HepG2 (cell line): ENCODE results near the gene NUDT2. TPM values are rescaled to one million over a fixed set of nuclear protein-coding genes. Genes with fewer than 3 reads are reported as not detected.

Experiments
- AHR ChIP-seq: IDR thresholded peaks from 2 replicates; pipeline ENCODE4 v1.6.1; 2018; ENCODE audit warnings: missing genetic modification reagents, missing compliant biosample characterization
- DR1 ChIP-seq: sonication (generic); formaldehyde crosslinking; IDR thresholded peaks from 2 replicates; pipeline ENCODE4 v1.8.0; 2021; ENCODE audit warnings: mild to moderate bottlenecking, missing genetic modification reagents, inconsistent platforms
- ELF4 ChIP-seq: sonication (generic); formaldehyde crosslinking; IDR thresholded peaks from 2 replicates; pipeline ENCODE4 v1.5.0; 2020; ENCODE audit warnings: missing genetic modification reagents, mild to moderate bottlenecking, moderate library complexity, borderline replicate concordance
- ETV5 ChIP-seq: IDR thresholded peaks from 2 replicates; pipeline ENCODE4 v1.6.1; 2018; ENCODE audit warnings: missing biosample characterization, missing genetic modification reagents, inconsistent platforms, borderline replicate concordance
- GPBP1L1 ChIP-seq: sonication (generic); formaldehyde crosslinking; IDR thresholded peaks from 2 replicates; pipeline ENCODE4 v1.5.0; 2020; ENCODE audit warnings: mild to moderate bottlenecking, missing genetic modification reagents
- MXD3 ChIP-seq: IDR thresholded peaks from 2 replicates; pipeline ENCODE4 v1.6.1; 2016; ENCODE audit warnings: mild to moderate bottlenecking, missing biosample characterization, missing genetic modification reagents
- NFE2L1 ChIP-seq: sonication (generic); formaldehyde crosslinking; IDR thresholded peaks from 2 replicates; pipeline ENCODE4 v1.4.0; 2020; ENCODE audit warnings: missing genetic modification reagents, mild to moderate bottlenecking, borderline replicate concordance
- NFE2L2 ChIP-seq: fragments of 150-350 bp; IDR thresholded peaks from 2 replicates; pipeline ENCODE4 v1.6.1; 2014; ENCODE audit warnings: low read length
- RFXANK ChIP-seq: IDR thresholded peaks from 2 replicates; pipeline ENCODE4 v1.6.1; 2016
- SP140L ChIP-seq: sonication (generic); formaldehyde crosslinking; IDR thresholded peaks from 2 replicates; pipeline ENCODE4 v1.4.0; 2020; ENCODE audit warnings: missing genetic modification reagents, borderline replicate concordance
- SP5 ChIP-seq: IDR thresholded peaks from 2 replicates; pipeline ENCODE4 v1.6.1; 2016; ENCODE audit warnings: low read depth, borderline replicate concordance
- TCF12 ChIP-seq, 2 experiments: fragments of 450-650 bp in 1 of 2; sonication (generic) in 1 of 2; formaldehyde crosslinking in 1 of 2; IDR thresholded peaks; 2 replicates each; pipeline versions ENCODE4 v1.6.1 to v1.8.0; 2017 to 2022; ENCODE audit warnings: antibody characterized with exemption in 1 of 2, mild to moderate bottlenecking in 1 of 2, missing genetic modification reagents in 1 of 2, moderate library complexity in 1 of 2
- TRAFD1 ChIP-seq: sonication (generic); formaldehyde crosslinking; IDR thresholded peaks from 2 replicates; pipeline ENCODE4 v1.5.1; 2020; ENCODE audit warnings: missing genetic modification reagents, mild to moderate bottlenecking, borderline replicate concordance
- ZBTB37 ChIP-seq: sonication (generic); formaldehyde crosslinking; IDR thresholded peaks from 2 replicates; pipeline ENCODE4 v1.4.0; 2020; ENCODE audit warnings: mild to moderate bottlenecking, missing genetic modification reagents
- ZNF160 ChIP-seq: sonication (generic); formaldehyde crosslinking; IDR thresholded peaks from 2 replicates; pipeline ENCODE4 v1.8.0; 2022; ENCODE audit warnings: mild to moderate bottlenecking, inconsistent platforms, missing genetic modification reagents
- ZNF333 ChIP-seq: sonication (generic); formaldehyde crosslinking; IDR thresholded peaks from 2 replicates; pipeline ENCODE4 v1.4.0; 2020; ENCODE audit warnings: mild to moderate bottlenecking, missing genetic modification reagents, borderline replicate concordance
- ZNF605 ChIP-seq: sonication (generic); formaldehyde crosslinking; IDR thresholded peaks from 2 replicates; pipeline ENCODE4 v1.8.0; 2022; ENCODE audit warnings: mild to moderate bottlenecking, missing genetic modification reagents
- ZNF615 ChIP-seq: sonication (generic); formaldehyde crosslinking; IDR thresholded peaks from 2 replicates; pipeline ENCODE4 v1.5.0; 2020; ENCODE audit warnings: mild to moderate bottlenecking, missing genetic modification reagents, borderline replicate concordance
- ZNF770 ChIP-seq: sonication (generic); formaldehyde crosslinking; IDR thresholded peaks from 2 replicates; pipeline ENCODE4 v1.5.0; 2020; ENCODE audit warnings: mild to moderate bottlenecking, missing genetic modification reagents
- ZNF800 ChIP-seq: sonication (generic); formaldehyde crosslinking; IDR thresholded peaks from 2 replicates; pipeline ENCODE4 v1.4.0; 2020; ENCODE audit warnings: missing genetic modification reagents
- polyA plus RNA-seq, 8 experiments: library from polyadenylated mRNA; depleted of rRNA in 3 of 8; stranded (reverse) in 7 of 8; unstranded in 1 of 8; fragments of >200 nt; fragmentation: Illumina TruSeq in 4 of 8; extraction: Trizol in 4 of 8; gene quantifications; 2 replicates each; pipeline versions ENCODE4 v1.2.1 to v1.2.3, GENCODE V29; 2011 to 2016; ENCODE audit warnings: low read depth in 4 of 8, missing spikeins in 1 of 8, mixed read lengths in 1 of 8; ENCODE audit not compliant: insufficient read depth in 1 of 8
- total RNA-seq, 5 experiments: library from RNA; depleted of rRNA; stranded (reverse); fragments of >200 nt; fragmentation: Illumina TruSeq; extraction: Trizol; gene quantifications; 2 replicates each; pipeline ENCODE4 v1.2.3, GENCODE V29; 2016; ENCODE audit warnings: low read depth in 1 of 5

NUDT2 gene
- total and polyA plus RNA-seq, 2 of the 13 experiments (the other 11 are each of a cell fraction or from before 2014, with no cell fraction given) = 19.9 to 24.6 TPM

- TF ChIP-seq ZNF800 (CRISPR knock-in tag) (no peak), ZNF160 (CRISPR knock-in tag) (no peak), ELF4 (no peak), SP5 (CRISPR knock-in tag) (peak; percentile 46; the same call in 1 of the 2 replicates), NFE2L1 (CRISPR knock-in tag) (no peak), AHR (CRISPR knock-in tag) (no peak), ZNF333 (CRISPR knock-in tag) (no peak; the same call in 1 of the 2 replicates), DR1 (no peak), RFXANK (no peak), MXD3 (CRISPR knock-in tag) (no peak), ETV5 (peak; percentile 51; the same call in 1 of the 2 replicates), GPBP1L1 (CRISPR knock-in tag) (no peak), SP140L (CRISPR knock-in tag) (no peak), ZNF605 (CRISPR knock-in tag) (no peak), ZNF770 (CRISPR knock-in tag) (0 out of 2 replicates have a peak, but pooled peaks have one; percentile 10), TRAFD1 (CRISPR knock-in tag) (no peak; the same call in 1 of the 2 replicates), NFE2L2 (no peak), TCF12 (IDR thresholded peaks at IDR 0.05) (no peak), TCF12 (CRISPR knock-in tag; IDR thresholded peaks at IDR 0.05) (no peak), ZBTB37 (CRISPR knock-in tag) (no peak), ZNF615 (CRISPR knock-in tag) (no peak)
Observed at GRCh38 chr9:34379334-34380033, 50.1 kb downstream of the NUDT2 start (continued).
